NB4 (cell line): ENCODE data around the gene EPB41L2.

ENCODE experiments used
- CTCF ChIP-seq: IDR thresholded peaks from one replicate; pipeline ENCODE4 v1.5.1; 2012; ENCODE audit warnings: low read depth, low read length
- MYC ChIP-seq: IDR thresholded peaks from 2 replicates; pipeline ENCODE4 v1.6.1; 2011; ENCODE audit warnings: low read depth, low read length
- POLR2A ChIP-seq: IDR thresholded peaks from 2 replicates; pipeline ENCODE4 v1.6.1; 2011; ENCODE audit warnings: mild to moderate bottlenecking; ENCODE audit not compliant: insufficient read length; ENCODE audit errors: extremely low read depth

GRCh38 chr6:130859161-130859867 is 203.7 kb downstream of the EPB41L2 start:
- TF ChIP-seq CTCF (no peak), POLR2A (no peak), MYC (no peak)
